H4 (cell line): ENCODE results near the gene PLEKHG4. TPM values are rescaled to one million over a fixed set of nuclear protein-coding genes. Genes with fewer than 3 reads are reported as not detected.

ENCODE experiments used
- DNase-seq: peaks from one replicate; pipeline ENCODE4 v3.0.0-alpha.2; 2015; ENCODE audit warnings: low spot score
- total RNA-seq: library from RNA; depleted of rRNA; stranded (reverse); fragments of >200 nt; shearing (Covaris generic); gene quantifications from 2 replicates; pipeline ENCODE4 v1.2.3, GENCODE V29; 2014

Gene PLEKHG4
- total RNA-seq, 1 experiment from 2014 or later: 2.4 TPM

DNA sequence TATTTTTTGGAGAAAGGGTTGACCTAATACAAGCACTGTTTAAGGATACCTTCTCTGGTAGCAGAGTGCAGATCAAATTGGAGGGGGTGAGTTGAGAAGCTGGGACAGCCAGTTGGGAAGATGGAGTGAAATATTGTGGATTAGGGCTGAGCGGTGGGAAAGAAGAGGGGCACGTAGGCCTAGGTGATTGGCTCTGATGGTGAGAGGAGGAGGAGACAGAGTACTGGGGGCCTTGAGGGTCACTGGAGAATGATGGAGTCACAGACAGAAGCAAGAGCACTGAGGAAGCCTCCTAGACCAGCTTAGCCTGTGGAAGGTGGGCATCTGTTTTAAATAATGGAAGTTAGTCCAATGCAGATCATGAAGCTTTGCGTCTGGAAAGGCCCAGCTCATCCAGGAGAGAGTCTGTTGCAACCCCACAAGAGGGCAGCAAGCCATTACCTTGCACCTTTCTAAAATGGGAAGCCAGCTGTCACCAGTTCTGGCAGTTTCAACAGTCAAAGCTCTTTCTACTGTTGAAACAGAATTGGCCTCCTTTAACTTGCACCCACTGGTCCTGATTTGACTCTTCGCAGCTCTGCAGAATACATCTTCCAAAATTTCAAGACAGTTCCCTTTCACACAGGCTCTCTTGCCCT lies 18.8 kb upstream of the PLEKHG4 start:
- DNase-seq: peak; percentile 61

DNA sequence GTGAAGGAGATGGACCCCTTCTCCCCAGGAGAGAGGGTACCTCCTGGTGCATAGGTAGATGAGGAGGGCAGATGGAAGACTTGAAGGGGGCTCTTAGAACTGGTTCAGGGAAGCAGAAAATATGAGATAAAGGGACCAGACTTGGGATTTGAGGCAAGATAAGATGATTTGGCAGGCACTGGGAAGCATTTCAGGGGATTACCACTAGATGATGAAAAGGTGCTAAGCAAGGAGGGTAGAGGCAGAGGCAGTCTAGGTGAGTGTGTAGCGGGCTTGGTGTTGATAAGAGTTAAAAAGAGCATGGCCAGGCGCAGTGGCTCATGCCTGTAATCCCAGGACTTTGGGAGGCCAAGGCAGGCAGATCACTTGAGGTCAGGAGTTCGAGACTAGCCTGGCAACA lies 16.1 kb upstream of the PLEKHG4 start:
- DNase-seq: no peak

GRCh38 chr16:67264277-67264676 lies 15.1 kb upstream of the PLEKHG4 start:
- DNase-seq: no peak

DNA sequence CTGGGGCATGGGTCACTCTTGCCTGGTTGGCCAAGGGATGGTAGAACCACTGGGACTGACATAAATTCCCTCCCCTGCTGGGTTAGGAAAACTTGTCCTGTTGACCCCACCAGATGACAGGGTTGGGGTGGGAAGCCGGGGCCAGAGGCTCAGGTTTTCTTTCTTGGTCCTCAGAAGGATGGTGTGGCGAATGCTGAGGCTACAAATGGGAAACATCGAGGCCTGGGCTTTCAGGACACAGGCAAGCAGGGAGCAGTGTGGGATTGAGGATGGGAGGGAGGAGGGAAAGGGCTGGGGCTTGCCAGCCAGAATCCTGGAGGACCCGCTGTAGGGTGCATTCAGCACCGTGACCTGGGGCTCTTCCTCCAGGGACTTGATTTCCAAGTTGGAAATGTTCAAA lies 14.5 kb upstream of the PLEKHG4 start:
- DNase-seq: no peak

DNA sequence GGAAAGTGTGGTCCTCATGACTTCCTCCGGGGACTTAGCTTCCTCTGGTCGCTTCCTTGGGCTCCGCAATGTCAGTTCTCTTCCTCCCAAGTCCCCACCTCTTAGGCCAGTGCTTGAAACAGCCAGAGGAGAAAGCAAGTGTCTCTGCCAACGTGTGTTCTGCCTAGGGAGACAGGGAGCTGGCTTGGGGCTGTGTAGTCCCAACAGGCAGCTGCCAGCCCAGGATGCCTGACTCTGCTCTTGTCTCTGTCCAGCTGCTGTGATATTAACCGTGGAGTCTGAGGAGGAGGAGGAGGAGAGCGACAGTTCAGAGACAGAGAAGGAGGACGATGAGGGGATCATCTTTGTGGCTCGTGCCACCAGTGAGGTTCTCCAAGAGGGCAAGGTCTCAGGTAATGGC lies 13.5 kb upstream of the PLEKHG4 start:
- no peak for DNase-seq

GRCh38 chr16:67268136-67268579 lies 11.2 kb upstream of the PLEKHG4 start:
- peak; percentile 77 for DNase-seq

DNA sequence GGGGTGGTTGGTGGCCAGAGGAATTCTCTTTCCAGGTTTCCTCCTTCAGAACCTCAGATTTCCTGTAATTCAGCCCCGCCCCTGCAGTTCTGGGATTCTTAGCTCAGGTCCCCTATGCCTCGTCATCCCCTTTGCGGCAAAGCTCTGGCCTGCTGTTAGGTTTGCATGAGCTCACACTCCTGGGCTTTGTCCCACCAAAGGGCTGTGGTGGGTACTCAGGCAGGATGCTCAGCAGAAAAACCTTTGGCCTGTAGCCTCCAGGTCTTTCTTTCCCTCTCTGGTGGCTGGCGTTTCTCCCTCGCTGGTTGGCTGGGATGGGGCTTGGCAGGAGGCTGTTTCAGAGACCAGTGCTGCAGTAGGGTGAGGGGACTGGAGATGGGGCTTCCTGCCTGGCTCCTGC lies 9.6 kb upstream of the PLEKHG4 start:
- DNase-seq: peak; percentile 93

DNA sequence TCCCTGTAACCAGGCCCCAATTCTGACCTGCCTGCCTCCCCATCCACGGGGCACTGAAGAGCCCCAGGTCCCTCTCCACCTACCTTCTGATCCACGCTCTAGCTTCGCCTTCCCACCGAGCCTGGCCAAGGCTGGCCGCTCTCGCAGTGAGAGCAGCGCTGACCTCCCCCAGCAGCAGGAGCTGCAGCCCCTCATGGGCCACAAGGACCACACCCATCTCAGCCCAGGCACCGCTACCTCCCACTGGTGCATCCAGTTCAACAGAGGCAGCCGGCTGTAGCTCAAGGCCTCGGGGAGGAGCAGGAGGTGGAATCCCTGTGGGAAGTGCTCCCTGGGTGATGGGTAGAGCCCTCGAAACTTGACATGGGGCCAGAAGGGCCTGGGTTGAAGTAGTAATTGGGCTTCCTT lies 8.4 kb upstream of the PLEKHG4 start:
- DNase-seq: no peak

- DNase-seq: no peak
Observed at GRCh38 chr16:67271446-67271845, 7.9 kb upstream of the PLEKHG4 start.

GRCh38 chr16:67275321-67275720 lies 4.0 kb upstream of the PLEKHG4 start:
- DNase-seq: no peak

DNA sequence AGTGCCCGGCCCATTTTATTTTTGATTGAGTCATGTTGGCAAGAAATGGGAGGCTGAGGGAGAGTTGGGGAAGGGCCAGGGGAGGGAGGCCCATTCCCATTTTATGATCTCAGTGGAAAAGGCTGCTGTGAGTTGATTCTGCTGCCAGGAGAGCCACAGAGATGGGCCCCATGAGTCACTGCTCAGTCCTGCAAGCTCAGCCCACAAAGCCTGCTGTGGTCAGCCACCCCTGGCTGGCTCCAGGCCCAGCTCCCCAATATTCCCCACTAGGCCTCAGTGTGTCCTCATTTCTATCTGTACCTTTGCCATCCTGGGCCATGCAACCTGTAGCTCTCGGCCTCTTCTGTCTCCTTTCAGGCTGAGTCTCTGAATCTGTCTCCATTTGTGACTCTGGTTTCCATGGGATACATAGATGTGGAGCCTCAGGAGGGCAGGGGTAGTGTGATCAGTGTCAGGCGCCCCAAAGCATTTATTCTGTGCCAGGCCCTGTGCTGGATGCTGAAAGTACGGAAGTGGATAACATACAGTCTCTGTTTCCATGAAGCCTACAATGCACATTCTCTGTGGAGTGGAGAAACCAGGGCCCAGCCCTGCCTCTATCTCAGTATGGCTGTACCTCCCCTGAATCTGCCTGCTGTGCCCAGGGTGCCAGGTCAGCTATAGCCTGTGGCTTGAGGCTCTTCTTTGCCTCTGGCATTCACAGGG lies 1.9 kb upstream of the PLEKHG4 start:
- DNase-seq: peak; percentile 99

GRCh38 chr16:67277999-67278772 lies 1.1 kb upstream of the PLEKHG4 start:
- peak; percentile 72 for DNase-seq

GRCh38 chr16:67278773-67279295 lies 498 bp upstream of the PLEKHG4 start:
- DNase-seq: no peak

- no peak for DNase-seq
Observed at GRCh38 chr16:67280090-67281015, 1.0 kb downstream of the PLEKHG4 start.

- no peak for DNase-seq
Observed at GRCh38 chr16:67281536-67282446, 2.5 kb downstream of the PLEKHG4 start.

GRCh38 chr16:67282447-67282805 lies 3.1 kb downstream of the PLEKHG4 start:
- no peak for DNase-seq

DNA sequence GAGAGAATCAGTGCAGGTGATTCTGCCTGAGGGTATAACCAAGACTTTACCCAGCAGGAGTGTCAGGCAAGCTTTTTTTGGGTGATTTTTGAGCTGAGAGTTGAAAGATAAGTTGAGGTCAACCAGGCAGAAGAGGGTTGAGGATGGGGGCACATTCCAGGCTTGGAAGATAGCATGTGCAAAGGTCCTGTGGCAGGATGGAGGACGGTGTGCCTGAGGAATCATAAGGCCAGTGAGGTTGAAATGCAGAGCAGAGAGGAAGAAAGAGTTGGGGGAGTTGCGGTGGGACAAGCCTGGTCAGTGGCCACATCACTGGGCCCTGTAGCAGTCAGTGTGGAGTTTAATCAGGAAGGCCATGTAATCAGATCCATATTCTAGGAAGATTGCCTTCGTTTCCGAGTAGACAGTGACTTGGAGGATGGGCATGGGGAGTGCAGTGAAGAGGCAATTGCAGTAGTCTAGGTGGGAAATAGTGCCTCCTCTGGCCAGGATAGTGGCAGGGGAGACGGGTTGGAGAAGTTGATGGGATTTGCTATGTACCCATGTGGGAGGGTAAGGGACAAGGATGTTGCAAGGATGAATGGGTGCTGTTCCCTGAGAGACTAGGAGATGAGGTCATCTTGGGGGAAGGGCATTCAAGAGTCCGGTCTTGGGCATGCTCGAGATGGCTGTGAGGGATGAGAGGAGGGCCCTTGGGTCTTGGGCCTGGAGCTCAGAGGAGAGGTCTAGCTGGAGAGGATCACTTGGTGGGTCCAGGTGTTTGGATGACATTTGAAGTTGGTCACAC lies 3.9 kb downstream of the PLEKHG4 start:
- DNase-seq: no peak

DNA sequence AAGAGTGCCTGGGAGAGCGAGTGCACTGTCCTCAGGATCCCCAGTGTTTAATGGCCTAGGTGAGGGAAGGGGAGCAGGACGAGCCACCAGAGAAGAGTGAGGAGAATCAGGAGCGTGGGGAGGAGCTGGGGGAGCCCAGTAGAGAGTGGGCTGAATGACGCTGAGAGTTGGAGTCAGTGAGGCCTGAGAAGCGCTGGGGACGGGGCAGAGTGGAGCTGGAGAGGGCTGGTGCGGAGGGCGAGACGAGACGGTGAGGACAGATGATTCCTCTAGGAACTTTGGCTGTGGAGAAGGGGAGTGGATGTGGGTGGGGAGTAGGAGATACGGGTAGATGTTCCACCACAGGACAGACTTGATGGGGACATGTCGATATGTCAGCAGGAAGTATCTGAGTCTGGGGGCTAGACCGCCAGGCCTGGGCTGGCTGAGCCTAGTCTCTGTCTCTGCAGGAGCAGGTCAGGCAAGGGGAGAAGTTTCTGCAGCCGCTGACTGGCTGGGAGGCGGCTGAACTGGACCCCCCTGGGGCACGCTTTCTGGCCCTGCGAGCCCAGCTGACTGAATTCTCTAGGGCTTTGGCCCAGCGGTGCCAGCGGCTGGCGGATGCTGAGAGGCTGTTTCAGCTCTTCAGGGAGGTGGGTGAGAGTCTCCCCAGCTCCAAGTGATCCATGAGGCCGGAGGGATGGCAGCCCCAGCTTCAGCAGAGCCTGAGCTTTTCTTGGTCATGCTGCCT lies 4.7 kb downstream of the PLEKHG4 start:
- DNase-seq: no peak
